HUDEP-2 (cell line): Measurements from ENCODE around the gene OOSP4A.

Experiments
- DNase-seq, 76 experiments: peaks; one replicate each; lab custom pipeline; 2025; ENCODE audit not compliant: unreplicated experiment in 76 of 76; lab: John Stamatoyannopoulos, UW

The OOSP4A gene

GRCh38 chr11:59963733-59964132 is at the start of gene OOSP4A:
OOSP4A (plus strand) TSS chr11:59964033; CDS start chr11:59964033, 0 bp downstream.
- DNase-seq, result no peak

GRCh38 chr11:59918480-59918879 is 45.4 kb upstream of the OOSP4A start:
- DNase-seq, result no peak

- peak in 44 of 76 experiments; percentile 1 to 71 (median 38) for DNase-seq
These were observed 44.7 kb upstream of the OOSP4A start for GRCh38 chr11:59918987-59919589.

GRCh38 chr11:59923813-59924212 is 40.0 kb upstream of the OOSP4A start:
- peak in 2 of 76 experiments; percentile 2 to 9 for DNase-seq

GRCh38 chr11:59931688-59932087 is 32.1 kb upstream of the OOSP4A start:
- no peak for DNase-seq

GRCh38 chr11:59938132-59938531 is 25.7 kb upstream of the OOSP4A start, which contains the start of gene OOSP1:
OOSP1 (plus strand) TSS chr11:59938432; CDS start chr11:59938455, 23 bp downstream.
- no peak for DNase-seq

GRCh38 chr11:59938718-59939117 is 25.1 kb upstream of the OOSP4A start:
- no peak for DNase-seq

- no peak for DNase-seq
These were observed 24.4 kb upstream of the OOSP4A start for GRCh38 chr11:59939482-59939881.

GRCh38 chr11:59941091-59941490 is 22.7 kb upstream of the OOSP4A start:
- DNase-seq, result no peak

- no peak for DNase-seq
These were observed 19.7 kb upstream of the OOSP4A start for GRCh38 chr11:59943997-59944714.

- no peak for DNase-seq
These were observed 19.1 kb upstream of the OOSP4A start for GRCh38 chr11:59944720-59945119.

GRCh38 chr11:59953463-59954218 is 10.2 kb upstream of the OOSP4A start:
- no peak for DNase-seq

GRCh38 chr11:59954219-59954847 is 9.5 kb upstream of the OOSP4A start:
- no peak for DNase-seq

GRCh38 chr11:59957094-59957493 is 6.7 kb upstream of the OOSP4A start:
- peak in 25 of 76 experiments; percentile 8 to 76 (median 39) for DNase-seq

GRCh38 chr11:59960502-59961381 is 3.1 kb upstream of the OOSP4A start:
- DNase-seq, result peak in 75 of 76 experiments; percentile 32 to 99 (median 78)

- DNase-seq, result peak in 6 of 76 experiments; percentile 4 to 55 (median 26)
These were observed 1.7 kb upstream of the OOSP4A start for GRCh38 chr11:59962107-59962482.

- no peak for DNase-seq
These were observed 1.6 kb downstream of the OOSP4A start for GRCh38 chr11:59965424-59965823.

GRCh38 chr11:59966201-59966600 is 2.4 kb downstream of the OOSP4A start:
- no peak for DNase-seq

GRCh38 chr11:59967677-59968394 is 4.0 kb downstream of the OOSP4A start:
- DNase-seq, result peak in 60 of 76 experiments; percentile 2 to 97 (median 70)
